GM18502 (cell line): Measurements from ENCODE around the gene RARA.

Source experiments
- ATAC-seq: cut with Tn5 transposase; IDR thresholded peaks from one replicate; pipeline ENCODE4 v1.9.1; 2021; ENCODE audit warnings: mild to moderate bottlenecking; ENCODE audit not compliant: unreplicated experiment, poor library complexity

The RARA gene

DNA sequence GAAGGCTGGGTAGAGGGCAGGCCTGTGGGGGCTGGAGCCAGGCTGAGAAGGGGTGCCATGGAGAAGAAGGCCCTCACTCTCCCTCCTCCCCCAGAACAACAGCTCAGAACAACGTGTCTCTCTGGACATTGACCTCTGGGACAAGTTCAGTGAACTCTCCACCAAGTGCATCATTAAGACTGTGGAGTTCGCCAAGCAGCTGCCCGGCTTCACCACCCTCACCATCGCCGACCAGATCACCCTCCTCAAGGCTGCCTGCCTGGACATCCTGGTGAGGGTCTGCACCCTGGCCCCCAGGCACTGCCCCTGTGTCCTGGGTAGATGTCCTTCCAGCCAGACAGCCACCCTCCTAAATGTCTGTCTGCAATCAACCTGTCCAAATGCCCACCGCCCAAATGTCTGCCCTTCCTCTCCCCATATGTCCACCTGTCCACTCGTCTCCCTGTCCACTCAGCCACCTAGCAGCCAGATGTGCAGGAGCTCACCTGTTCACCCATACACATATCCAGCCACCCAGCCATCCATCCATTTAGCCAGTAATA lies 43.3 kb downstream of the RARA start:
- no peak for ATAC-seq

- ATAC-seq = no peak
Observed at GRCh38 chr17:40352779-40353394, 43.9 kb downstream of the RARA start.

- no peak for ATAC-seq
Observed at GRCh38 chr17:40354221-40355122, 45.5 kb downstream of the RARA start.

- peak; percentile 56 for ATAC-seq
Observed at GRCh38 chr17:40355123-40355803, 46.3 kb downstream of the RARA start.

DNA sequence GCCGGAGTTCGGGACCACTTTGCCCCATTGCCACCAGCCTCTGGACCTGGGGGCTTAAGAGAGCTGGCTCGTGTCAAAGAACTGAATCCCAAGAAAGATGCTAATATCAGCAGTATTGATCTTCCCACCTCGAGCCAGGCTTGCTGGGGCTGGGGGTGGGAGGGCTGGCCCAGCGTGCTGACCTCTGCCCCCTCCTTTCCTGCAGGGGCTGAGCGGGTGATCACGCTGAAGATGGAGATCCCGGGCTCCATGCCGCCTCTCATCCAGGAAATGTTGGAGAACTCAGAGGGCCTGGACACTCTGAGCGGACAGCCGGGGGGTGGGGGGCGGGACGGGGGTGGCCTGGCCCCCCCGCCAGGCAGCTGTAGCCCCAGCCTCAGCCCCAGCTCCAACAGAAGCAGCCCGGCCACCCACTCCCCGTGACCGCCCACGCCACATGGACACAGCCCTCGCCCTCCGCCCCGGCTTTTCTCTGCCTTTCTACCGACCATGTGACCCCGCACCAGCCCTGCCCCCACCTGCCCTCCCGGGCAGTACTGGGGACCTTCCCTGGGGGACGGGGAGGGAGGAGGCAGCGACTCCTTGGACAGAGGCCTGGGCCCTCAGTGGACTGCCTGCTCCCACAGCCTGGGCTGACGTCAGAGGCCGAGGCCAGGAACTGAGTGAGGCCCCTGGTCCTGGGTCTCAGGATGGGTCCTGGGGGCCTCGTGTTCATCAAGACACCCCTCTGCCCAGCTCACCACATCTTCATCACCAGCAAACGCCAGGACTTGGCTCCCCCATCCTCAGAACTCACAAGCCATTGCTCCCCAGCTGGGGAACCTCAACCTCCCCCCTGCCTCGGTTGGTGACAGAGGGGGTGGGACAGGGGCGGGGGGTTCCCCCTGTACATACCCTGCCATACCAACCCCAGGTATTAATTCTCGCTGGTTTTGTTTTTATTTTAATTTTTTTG lies 47.1 kb downstream of the RARA start:
- no peak for ATAC-seq

DNA sequence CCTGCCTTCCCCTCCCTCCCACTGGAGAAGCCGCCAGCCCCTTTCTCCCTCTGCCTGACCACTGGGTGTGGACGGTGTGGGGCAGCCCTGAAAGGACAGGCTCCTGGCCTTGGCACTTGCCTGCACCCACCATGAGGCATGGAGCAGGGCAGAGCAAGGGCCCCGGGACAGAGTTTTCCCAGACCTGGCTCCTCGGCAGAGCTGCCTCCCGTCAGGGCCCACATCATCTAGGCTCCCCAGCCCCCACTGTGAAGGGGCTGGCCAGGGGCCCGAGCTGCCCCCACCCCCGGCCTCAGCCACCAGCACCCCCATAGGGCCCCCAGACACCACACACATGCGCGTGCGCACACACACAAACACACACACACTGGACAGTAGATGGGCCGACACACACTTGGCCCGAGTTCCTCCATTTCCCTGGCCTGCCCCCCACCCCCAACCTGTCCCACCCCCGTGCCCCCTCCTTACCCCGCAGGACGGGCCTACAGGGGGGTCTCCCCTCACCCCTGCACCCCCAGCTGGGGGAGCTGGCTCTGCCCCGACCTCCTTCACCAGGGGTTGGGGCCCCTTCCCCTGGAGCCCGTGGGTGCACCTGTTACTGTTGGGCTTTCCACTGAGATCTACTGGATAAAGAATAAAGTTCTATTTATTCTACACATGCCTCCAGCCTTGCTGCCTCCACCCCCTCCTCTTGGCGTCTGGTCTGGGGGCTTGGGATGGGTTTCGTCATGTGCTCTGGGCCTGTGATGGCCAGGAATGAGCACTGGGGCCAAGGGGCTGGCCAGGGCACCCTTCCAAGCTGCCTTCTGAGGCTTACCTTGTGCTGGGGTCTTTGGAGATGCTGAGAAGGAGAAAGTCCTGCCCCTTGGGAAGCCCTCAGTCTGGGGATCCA lies 48.3 kb downstream of the RARA start:
- no peak for ATAC-seq

DNA sequence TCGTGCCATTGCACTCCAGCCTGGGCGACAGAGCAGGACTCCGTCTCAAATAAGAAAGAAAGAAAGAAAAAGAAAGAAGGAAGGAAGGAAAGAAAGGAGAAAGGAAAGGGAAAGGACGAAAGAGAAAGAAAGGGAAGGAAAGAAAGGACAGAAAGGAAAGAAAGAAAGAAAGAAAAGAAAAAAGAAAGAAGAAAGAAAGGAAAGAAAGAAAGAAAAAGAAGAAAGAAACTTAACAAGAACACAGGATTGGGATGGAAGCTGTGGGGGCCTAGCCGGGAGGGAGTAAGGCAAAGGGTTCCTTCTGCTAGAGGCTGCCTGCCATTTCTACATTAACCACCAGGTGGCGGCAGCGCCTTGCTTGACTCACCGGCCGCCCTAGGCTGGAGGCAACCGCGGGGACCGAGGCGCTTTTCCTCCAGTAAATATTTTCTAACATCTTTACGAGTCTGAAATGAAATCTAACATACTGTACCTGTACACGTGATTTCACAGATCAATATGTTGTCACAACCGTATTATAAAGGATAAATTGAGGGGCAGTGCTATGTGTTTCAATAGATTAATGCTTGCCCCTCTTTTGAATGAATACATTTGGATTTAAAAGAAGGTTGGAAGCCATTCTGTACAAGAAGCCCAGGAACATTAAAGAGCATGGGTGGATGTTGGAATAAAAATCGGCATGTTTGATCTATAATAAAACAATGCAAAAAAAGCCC lies 49.5 kb downstream of the RARA start:
- ATAC-seq = no peak

DNA sequence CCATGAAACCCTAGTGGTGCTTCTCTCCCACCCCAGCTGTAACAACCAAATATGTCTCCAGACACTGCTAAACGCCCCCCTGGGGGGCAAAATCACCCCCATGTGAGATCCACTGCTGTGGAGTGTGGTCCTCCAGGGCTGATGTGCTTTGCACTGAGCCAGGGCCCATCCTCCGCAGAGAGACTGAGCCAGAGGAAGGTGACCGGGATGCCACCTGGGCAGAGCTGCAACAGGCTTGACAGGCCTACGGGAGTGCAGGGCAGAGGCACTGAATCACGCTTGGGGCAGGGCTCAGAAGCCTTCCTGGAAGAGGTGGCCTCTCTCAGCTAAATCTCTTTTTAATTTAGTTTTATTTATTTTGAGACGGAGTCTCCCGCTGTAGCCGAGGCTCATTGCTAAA lies 51.1 kb downstream of the RARA start:
- no peak for ATAC-seq

GRCh38 chr17:40361063-40361924 lies 52.3 kb downstream of the RARA start:
- no peak for ATAC-seq

- ATAC-seq = peak; percentile 10
Observed at GRCh38 chr17:40361925-40362695, 53.1 kb downstream of the RARA start.

DNA sequence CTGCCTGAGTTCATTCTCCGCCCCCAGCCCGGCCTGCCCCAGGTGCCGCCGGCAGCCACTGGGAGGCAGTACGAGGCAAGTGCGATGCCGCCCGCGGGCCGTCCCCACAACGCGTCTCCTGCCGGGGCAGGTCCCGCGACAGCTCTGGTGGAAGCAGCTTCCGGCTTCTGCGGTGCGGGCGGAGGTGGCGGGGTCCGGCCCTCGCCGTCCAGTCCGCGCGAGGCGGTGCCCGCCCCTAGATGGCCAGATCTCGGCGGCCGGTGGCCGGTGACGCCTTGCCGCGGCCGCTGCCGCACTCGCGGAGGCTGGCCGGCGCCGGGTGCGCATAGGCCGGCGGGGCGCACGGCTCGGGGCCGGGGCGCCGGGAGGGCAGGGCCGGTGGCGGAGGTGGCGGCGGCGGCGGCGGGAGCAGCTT lies 53.7 kb downstream of the RARA start:
- ATAC-seq = peak; percentile 74

- ATAC-seq = no peak
Observed at GRCh38 chr17:40363111-40363827, 54.3 kb downstream of the RARA start.

DNA sequence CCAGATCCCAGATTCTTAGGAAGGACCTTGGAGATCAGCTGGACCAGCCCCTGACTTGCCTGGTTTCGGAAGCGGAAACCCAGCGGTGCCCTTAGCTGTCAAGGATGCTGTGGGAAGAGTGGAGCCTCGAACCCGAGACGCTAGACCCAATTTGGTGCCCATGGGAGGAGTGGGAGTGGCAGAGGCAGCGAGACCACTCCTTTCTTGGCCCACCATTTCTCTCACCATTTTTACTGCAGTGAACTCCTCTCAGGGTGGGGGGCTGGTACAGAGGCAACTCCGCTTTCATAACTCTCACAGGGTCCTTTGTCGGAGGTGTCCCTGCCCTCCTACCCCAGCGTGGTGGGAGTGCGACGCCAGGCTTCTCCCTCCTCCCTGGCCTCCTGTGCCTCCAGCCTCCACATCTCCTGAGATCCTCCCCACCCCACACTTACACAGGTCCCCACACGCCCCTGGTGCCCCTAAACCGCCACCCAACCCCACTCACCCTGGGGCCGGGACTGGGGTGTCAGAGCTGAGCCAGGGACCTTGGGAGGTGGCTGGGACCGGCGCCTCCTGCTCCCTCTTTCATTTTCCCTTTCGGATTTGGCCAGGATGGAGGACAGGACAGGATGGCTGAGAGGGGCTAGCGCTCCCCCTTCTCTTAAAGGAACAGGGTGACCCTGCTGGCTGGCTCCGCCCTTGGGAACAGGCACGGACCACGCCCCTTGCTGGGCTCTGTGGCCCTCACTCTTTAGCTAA lies 55.3 kb downstream of the RARA start, which contains the start of gene GJD3:
Gene GJD3, minus strand, starts transcription at position 617 of the 741 bp plus-strand sequence. CDS start 922 bp downstream, outside the sequence.
- no peak for ATAC-seq

GRCh38 chr17:40364906-40365305 lies 55.9 kb downstream of the RARA start:
- ATAC-seq = no peak
